ENCODE results near the gene KCTD19. TPM values are rescaled to one million over a fixed set of nuclear protein-coding genes. Genes with fewer than 3 reads are reported as not detected.

KCTD19 gene
- total RNA-seq, 2 experiments from 2014 or later: not detected

DNA sequence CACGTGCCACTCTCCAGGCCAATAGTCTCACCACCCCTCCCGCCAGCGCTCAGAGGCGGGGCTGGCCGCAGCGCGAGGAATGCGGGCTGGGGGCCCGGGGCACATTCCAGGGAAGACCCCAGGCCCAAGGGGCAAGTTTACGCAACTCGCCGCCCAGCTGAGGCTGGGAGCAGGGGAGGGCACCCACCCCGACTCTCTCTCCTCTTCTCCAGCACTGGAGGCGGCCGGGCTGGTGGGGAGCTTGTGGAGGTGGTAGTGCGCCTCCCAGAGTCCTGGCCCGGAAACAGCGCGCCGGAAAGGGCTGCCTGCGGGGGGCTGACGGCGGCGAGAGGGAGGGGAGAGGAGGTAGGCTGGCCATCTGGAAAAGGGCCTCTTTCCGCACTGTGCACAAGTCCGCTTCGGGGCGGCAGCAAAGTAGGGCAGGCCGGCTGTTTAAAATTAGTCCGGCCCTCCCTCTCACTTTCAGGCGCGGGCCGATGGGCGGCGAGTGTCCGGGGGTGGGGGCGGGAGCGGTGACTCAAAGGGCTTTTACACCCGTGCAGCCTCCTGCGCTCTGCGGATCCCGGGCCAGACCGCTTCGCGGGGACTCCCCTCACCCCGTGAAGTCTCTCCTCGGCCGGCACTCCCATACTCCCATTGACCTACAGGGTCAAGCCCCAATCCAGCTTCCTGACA lies 80.3 kb downstream of the KCTD19 start:
- CTCF ChIA-PET: interaction anchor here (1.3 to 5.3 kb wide), 2 partner anchors 19 to 236 kb away, joined by 3 to 31 read pairs; partner anchors contain the start of gene TMEM208
- H3K4me1 Mint-ChIP-seq (ENCODE audit: low read depth): peaks cover 42% of the 10 kb centered on the region
- peaks cover 8% of the 10 kb centered on the region for H3K27me3 Mint-ChIP-seq
- Histone ChIP-seq H3K4me1 (ENCODE audit: insufficient read depth, low read length) (peaks cover 75% of the 10 kb centered on the region), H3K4me3 (ENCODE audit: low read length) (peak overlapping the region; percentile 87), H3K27me3 (ENCODE audit: control insufficient read depth in 1 of 2, insufficient read depth in 2 of 2, low read length in 2 of 2) (peaks cover 0 to 6% of the 10 kb centered on the region in 2 experiments), H3K9me3 (ENCODE audit: control insufficient read depth in 1 of 2, insufficient read depth in 1 of 2, low read length in 2 of 2) (no peaks in the 10 kb centered on the region), H3K36me3 (ENCODE audit: insufficient read depth, low read length) (no peaks in the 10 kb centered on the region), H3K27ac (ENCODE audit: low read depth in 1 of 2, low read length in 2 of 2) (peak overlapping the region; percentile 65 to 74)
- no peaks in the 10 kb centered on the region for H3K36me3 Mint-ChIP-seq (ENCODE audit: low read depth)
- DNase-seq (peak in 8 of 14 experiments; percentile 28 to 77 (median 44)), ATAC-seq (ENCODE audit: poor library complexity) (peak; percentile 1)
- POLR2A ChIA-PET: interaction anchor here (1.0 to 6.2 kb wide), 2 partner anchors 18 to 88 kb away, joined by 3 to 81 read pairs; partner anchors contain the start of gene TMEM208
- intact Hi-C loops (cut with DNase I, micrococcal nuclease): loop anchor here (5.0 to 10.0 kb wide), 3 partner anchors 139 to 839 kb away; partner anchors contain the start of genes NFATC3 (in 1 of the 2), PHAF1 (in 1 of the 2), RANBP10 (in 1 of the 2) and TSNAXIP1 (in 1 of the 2)
- no peaks in the 10 kb centered on the region for H3K9me3 Mint-ChIP-seq
- H3K27ac Mint-ChIP-seq: peak overlapping the region; percentile 68
- TF ChIP-seq, protein P1, sequence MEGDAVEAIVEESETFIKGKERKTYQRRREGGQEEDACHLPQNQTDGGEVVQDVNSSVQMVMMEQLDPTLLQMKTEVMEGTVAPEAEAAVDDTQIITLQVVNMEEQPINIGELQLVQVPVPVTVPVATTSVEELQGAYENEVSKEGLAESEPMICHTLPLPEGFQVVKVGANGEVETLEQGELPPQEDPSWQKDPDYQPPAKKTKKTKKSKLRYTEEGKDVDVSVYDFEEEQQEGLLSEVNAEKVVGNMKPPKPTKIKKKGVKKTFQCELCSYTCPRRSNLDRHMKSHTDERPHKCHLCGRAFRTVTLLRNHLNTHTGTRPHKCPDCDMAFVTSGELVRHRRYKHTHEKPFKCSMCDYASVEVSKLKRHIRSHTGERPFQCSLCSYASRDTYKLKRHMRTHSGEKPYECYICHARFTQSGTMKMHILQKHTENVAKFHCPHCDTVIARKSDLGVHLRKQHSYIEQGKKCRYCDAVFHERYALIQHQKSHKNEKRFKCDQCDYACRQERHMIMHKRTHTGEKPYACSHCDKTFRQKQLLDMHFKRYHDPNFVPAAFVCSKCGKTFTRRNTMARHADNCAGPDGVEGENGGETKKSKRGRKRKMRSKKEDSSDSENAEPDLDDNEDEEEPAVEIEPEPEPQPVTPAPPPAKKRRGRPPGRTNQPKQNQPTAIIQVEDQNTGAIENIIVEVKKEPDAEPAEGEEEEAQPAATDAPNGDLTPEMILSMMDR (IDR thresholded peaks at IDR 0.05): no peak
- H3K4me3 Mint-ChIP-seq: peak overlapping the region; percentile 97

GRCh38 chr16:67245674-67246080 lies 80.9 kb downstream of the KCTD19 start:
- Histone ChIP-seq H3K36me3 (ENCODE audit: insufficient read depth, low read length) (no peaks in the 10 kb centered on the region), H3K4me1 (ENCODE audit: insufficient read depth, low read length) (peaks cover 75% of the 10 kb centered on the region), H3K27ac (ENCODE audit: low read depth in 1 of 2, low read length in 2 of 2) (peak overlapping the region; percentile 74 to 90), H3K27me3 (ENCODE audit: control insufficient read depth in 1 of 2, insufficient read depth in 2 of 2, low read length in 2 of 2) (peaks cover 0 to 6% of the 10 kb centered on the region in 2 experiments), H3K9me3 (ENCODE audit: control insufficient read depth in 1 of 2, insufficient read depth in 1 of 2, low read length in 2 of 2) (no peaks in the 10 kb centered on the region), H3K4me3 (ENCODE audit: low read length) (peak overlapping the region; percentile 87)
- TF ChIP-seq, protein P1 (IDR thresholded peaks at IDR 0.05): no peak
- no peaks in the 10 kb centered on the region for H3K9me3 Mint-ChIP-seq
- POLR2A ChIA-PET: interaction anchor here (1.0 to 6.2 kb wide), 3 partner anchors 18 to 87 kb away, joined by 3 to 81 read pairs (median 5); partner anchors contain the start of genes FBXL8, TMEM208 and TRADD
- H3K4me1 Mint-ChIP-seq (ENCODE audit: low read depth): peaks cover 42% of the 10 kb centered on the region
- H3K27ac Mint-ChIP-seq: peak overlapping the region; percentile 97
- peak overlapping the region; percentile 86 for H3K4me3 Mint-ChIP-seq
- H3K36me3 Mint-ChIP-seq (ENCODE audit: low read depth): no peaks in the 10 kb centered on the region
- intact Hi-C loops (cut with DNase I, micrococcal nuclease): loop anchor here (5.0 to 10.0 kb wide), 3 partner anchors 138 to 839 kb away; partner anchors contain the start of genes NFATC3 (in 1 of the 2), PHAF1 (in 1 of the 2), RANBP10 (in 1 of the 2) and TSNAXIP1 (in 1 of the 2)
- H3K27me3 Mint-ChIP-seq: peaks cover 4% of the 10 kb centered on the region
- no peak for ATAC-seq (ENCODE audit: poor library complexity)
- CTCF ChIA-PET: interaction anchor here (1.3 to 5.3 kb wide), 2 partner anchors 18 to 236 kb away, joined by 3 to 31 read pairs; partner anchors contain the start of gene TMEM208
- DNase-seq: no peak

GRCh38 chr16:67245186-67245585 lies 81.4 kb downstream of the KCTD19 start:
- DNase-seq (no peak), ATAC-seq (ENCODE audit: poor library complexity) (no peak)
- peaks cover 40% of the 10 kb centered on the region for H3K4me1 Mint-ChIP-seq (ENCODE audit: low read depth)
- TF ChIP-seq, protein P1 (IDR thresholded peaks at IDR 0.05): no peak
- POLR2A ChIA-PET: interaction anchor here (1.6 to 6.2 kb wide), 2 partner anchors 17 to 85 kb away, joined by 5 to 81 read pairs; partner anchors contain the start of genes FBXL8, TMEM208 and TRADD
- peaks cover 2% of the 10 kb centered on the region for H3K36me3 ChIP-seq (ENCODE audit: insufficient read depth, low read length)
- peak overlapping the region; percentile 97 for H3K27ac Mint-ChIP-seq
- H3K9me3 ChIP-seq (ENCODE audit: control insufficient read depth in 1 of 2, insufficient read depth in 1 of 2, low read length in 2 of 2): no peaks in the 10 kb centered on the region
- peaks cover 0 to 2% of the 10 kb centered on the region in 2 experiments for H3K27me3 ChIP-seq (ENCODE audit: control insufficient read depth in 1 of 2, insufficient read depth in 2 of 2, low read length in 2 of 2)
- CTCF ChIA-PET: interaction anchor here (0.7 to 5.3 kb wide), 5 partner anchors 9 to 60 kb away, joined by 3 to 31 read pairs (median 5); partner anchors contain the start of genes E2F4 and TMEM208
- intact Hi-C loops (cut with DNase I, micrococcal nuclease): loop anchor here (5.0 to 10.0 kb wide), 3 partner anchors 138 to 840 kb away; partner anchors contain the start of genes NFATC3 (in 1 of the 2), PHAF1 (in 1 of the 2), RANBP10 (in 1 of the 2) and TSNAXIP1 (in 1 of the 2)
- no peak overlapping the region for H3K4me3 ChIP-seq (ENCODE audit: low read length)
- no peaks in the 10 kb centered on the region for H3K27me3 Mint-ChIP-seq
- no peaks in the 10 kb centered on the region for H3K36me3 Mint-ChIP-seq (ENCODE audit: low read depth)
- H3K27ac ChIP-seq (ENCODE audit: low read depth in 1 of 2, low read length in 2 of 2): peak overlapping the region; percentile 86 to 90
- peak overlapping the region; percentile 86 for H3K4me3 Mint-ChIP-seq
- H3K9me3 Mint-ChIP-seq: no peaks in the 10 kb centered on the region
- H3K4me1 ChIP-seq (ENCODE audit: insufficient read depth, low read length): peaks cover 75% of the 10 kb centered on the region

All from CD4-positive, alpha-beta T cell (primary cell).